DMS53 (cell line): Measurements from ENCODE around the gene CLP1.
"Not testable (repeated sequence)": the region's sequence is repeated elsewhere in the genome, so short reads cannot be mapped to it uniquely, and the experiment has no call there.

Source experiments
- DNase-seq: peaks from one replicate; lab custom pipeline; 2025; lab: John Stamatoyannopoulos, UW

The CLP1 gene

GRCh38 chr11:57667117-57667735, 9.7 kb downstream of the CLP1 start:
- peak; percentile 92 for DNase-seq

- DNase-seq: peak; percentile 95
These were observed 10.3 kb downstream of the CLP1 start, which contains the start of gene ZDHHC5 for GRCh38 chr11:57667736-57668433. ZDHHC5 (plus strand) TSS chr11:57668114; CDS start chr11:57673091, 4,977 bp downstream.

- peak; percentile 41 for DNase-seq
These were observed 10.8 kb downstream of the CLP1 start for GRCh38 chr11:57668434-57668782.

- no peak for DNase-seq
These were observed 16.7 kb downstream of the CLP1 start for GRCh38 chr11:57674251-57674650.

- DNase-seq: peak; percentile 17
These were observed 17.8 kb downstream of the CLP1 start for GRCh38 chr11:57675176-57675941.

GRCh38 chr11:57679396-57679795, 21.8 kb downstream of the CLP1 start:
- DNase-seq: no peak

- DNase-seq: no peak
These were observed 23.0 kb downstream of the CLP1 start for GRCh38 chr11:57680552-57680874.

- DNase-seq: no peak
These were observed 23.6 kb downstream of the CLP1 start for GRCh38 chr11:57681168-57681567.

GRCh38 chr11:57690474-57690873, 32.9 kb downstream of the CLP1 start:
- DNase-seq: not testable (repeated sequence)

GRCh38 chr11:57698843-57699365, 41.3 kb downstream of the CLP1 start:
- DNase-seq: no peak

- DNase-seq: no peak
These were observed 42.3 kb downstream of the CLP1 start for GRCh38 chr11:57699813-57700212.

- DNase-seq: no peak
These were observed 42.9 kb downstream of the CLP1 start for GRCh38 chr11:57700425-57700824.

- DNase-seq: no peak
These were observed 45.8 kb downstream of the CLP1 start for GRCh38 chr11:57703341-57703740.

- no peak for DNase-seq
These were observed 47.4 kb downstream of the CLP1 start for GRCh38 chr11:57704932-57705331.

GRCh38 chr11:57705432-57705831, 47.9 kb downstream of the CLP1 start:
- not testable (repeated sequence) for DNase-seq

GRCh38 chr11:57709802-57710367, 52.3 kb downstream of the CLP1 start:
- DNase-seq: no peak
